Left lung (tissue), 10 donors: ENCODE results near the gene HIPK4. TPM values are rescaled to one million over a fixed set of nuclear protein-coding genes. Genes with fewer than 3 reads are reported as not detected.

ENCODE experiments used
- ATAC-seq: fragments of 200-7000 bp; cut with Tn5 transposase; one replicate; pipeline ENCODE4 v1.9.1; 2020; ENCODE audit warnings: moderate library complexity
- DNase-seq, 4 donors: peaks; one replicate each; pipeline ENCODE4 v3.0.0-alpha.2; 2013 to 2020
- H3K27ac ChIP-seq, 2 donors: fragments of 200-600 bp; sonication (generic) in 1 of 2; one replicate each; pipeline versions ENCODE4 v1.5.0 to v1.8.0; 2020 to 2021
- H3K27me3 ChIP-seq, 2 donors: fragments of 200-600 bp; sonication (generic) in 1 of 2; one replicate each; pipeline versions ENCODE4 v1.5.0 to v1.8.0; 2020 to 2021
- H3K36me3 ChIP-seq, 2 donors: fragments of 200-600 bp; sonication (generic) in 1 of 2; one replicate each; pipeline versions ENCODE4 v1.5.0 to v1.8.0; 2020 to 2021
- H3K4me1 ChIP-seq, 2 donors: fragments of 200-600 bp; one replicate each; pipeline ENCODE4 v1.8.0; 2021
- H3K4me3 ChIP-seq, 2 donors: fragments of 200-600 bp; sonication (generic) in 1 of 2; one replicate each; pipeline versions ENCODE4 v1.5.0 to v1.8.0; 2020 to 2021; ENCODE audit warnings: mild to moderate bottlenecking in 1 of 2
- H3K9me3 ChIP-seq, 2 donors: fragments of 200-600 bp; sonication (generic) in 1 of 2; one replicate each; pipeline versions ENCODE4 v1.5.0 to v1.8.0; 2020 to 2021
- intact Hi-C, 2 donors: fragments of 100-400 bp; cut with DNase I; formaldehyde crosslinking; loops; one replicate each; pipeline versions ENCODE4 v1.11.2 to v1.14.2; 2022
- polyA plus RNA-seq, 6 donors: library from polyadenylated mRNA; unstranded; fragments of 120-200 nt; gene quantifications; one replicate each; pipeline ENCODE4 v1.2.1, GENCODE V29; 2013; ENCODE audit not compliant: insufficient read length in 6 of 6
- total RNA-seq, 2 donors: library from RNA; stranded (reverse); fragmentation: NEBNext Ultra II Directional; extraction: Animal tissue kit (Norgen Biotek cat#: 25700); gene quantifications; one replicate each; pipeline ENCODE4 v1.2.1, GENCODE V29; 2021
- TF ChIP-seq, protein P1 (sequence below), 2 donors: fragments of 200-600 bp; sonication (generic) in 1 of 2; IDR thresholded peaks; one replicate each; pipeline versions ENCODE4 v1.5.0 to v1.8.0; 2021; ENCODE audit warnings: antibody characterized with exemption in 2 of 2
- donor health status: DM: no; HTN: yes; CAD: no.
- donor health status: DM: no; HTN: no; CAD: no.

HIPK4 gene
- total and polyA plus RNA-seq, 8 donors, result 0.09 to 0.35 (median 0.27) TPM

DNA sequence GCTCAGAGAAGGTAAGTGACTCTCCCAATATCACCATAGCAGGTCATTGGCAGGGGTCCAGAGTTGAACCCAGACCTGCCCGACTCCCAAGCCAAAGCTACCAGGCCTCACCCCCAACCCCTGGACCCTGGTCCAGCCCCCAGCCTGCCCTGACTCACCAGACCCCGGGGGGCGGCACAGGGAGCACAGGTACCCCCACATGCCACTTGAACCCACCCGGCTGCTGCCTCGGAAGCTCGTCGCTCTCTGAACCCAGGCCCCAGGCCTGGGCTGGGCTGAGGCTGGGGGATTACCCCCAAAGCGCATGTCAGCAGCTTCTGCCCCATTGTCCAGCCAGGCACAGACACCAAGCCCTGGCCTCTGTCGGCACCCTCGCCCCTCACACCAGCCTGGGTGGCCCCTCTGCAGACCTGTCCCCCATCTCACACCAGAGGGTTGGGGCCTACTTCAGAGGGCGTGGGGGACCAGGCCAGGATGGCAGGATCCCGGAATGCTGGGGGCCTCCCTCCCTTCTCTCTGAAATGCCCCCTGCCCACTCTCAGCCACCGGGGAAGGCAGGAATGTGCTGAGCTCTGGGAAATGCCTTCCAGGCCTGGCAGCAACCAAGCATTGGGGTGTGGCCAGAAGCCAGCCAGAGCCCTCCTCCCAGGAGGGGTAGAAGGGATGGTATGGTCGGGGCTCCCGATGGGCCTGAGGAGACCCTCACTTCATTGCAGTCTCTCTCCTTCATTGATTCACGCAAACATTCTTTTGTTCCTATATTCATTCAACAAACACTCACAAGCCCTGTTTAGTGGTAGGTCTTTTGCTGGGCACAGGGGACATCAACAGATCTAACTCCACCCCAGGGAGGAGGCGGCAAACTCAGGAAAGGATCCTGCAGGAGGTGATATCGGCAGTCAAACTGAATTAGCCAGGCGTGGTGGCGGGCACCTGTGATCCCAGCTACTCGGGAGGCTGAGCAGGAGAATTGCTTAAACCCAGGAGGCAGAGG is 24.9 kb upstream of the HIPK4 start:
- intact Hi-C loops, result no loop called here
- ATAC-seq, result no peak

DNA sequence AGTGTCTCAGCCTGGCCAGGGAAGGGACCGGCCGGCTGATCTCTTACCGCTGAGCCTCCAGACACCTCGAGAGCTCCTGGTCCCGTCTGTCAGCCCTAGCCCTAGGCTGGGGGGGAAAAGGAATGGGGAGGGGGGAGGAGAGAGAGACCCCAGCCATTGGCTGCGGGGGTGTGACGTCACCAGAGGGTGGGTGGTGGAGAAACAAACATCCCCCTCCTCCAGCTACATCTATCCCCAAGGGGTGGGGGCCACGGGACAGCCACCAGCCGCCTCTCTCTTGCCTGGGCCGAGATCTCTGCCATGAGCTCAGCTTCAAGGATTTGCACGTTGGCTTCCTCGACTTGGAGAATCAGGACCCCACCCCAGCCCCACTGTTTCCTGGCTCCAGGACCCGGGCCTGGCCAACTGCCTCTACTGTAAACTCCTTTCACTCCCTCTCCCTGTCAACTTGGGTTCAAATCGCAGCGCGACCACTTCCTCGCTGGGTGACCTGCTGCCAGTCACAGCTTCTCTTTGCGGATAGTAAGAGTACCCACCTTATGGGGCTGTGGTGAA is 23.4 kb upstream of the HIPK4 start, which contains the start of gene PRX:
Gene PRX (minus strand): TSS at position 88 of the 555 bp plus-strand sequence. CDS start 5,446 bp downstream, outside the sequence.
- no peak for ATAC-seq
- intact Hi-C loops, result no loop called here
- H3K27me3 ChIP-seq, result no peaks in the 10 kb centered on the region
- no peaks in the 10 kb centered on the region for H3K36me3 ChIP-seq
- peak within 1 kb of the TSS; percentile 51 to 55 for H3K27ac ChIP-seq
- DNase-seq, result peak in 2 of 4 donors; percentile 33 to 66
- peaks cover 0 to 51% of the 10 kb centered on the region in 2 donors for H3K4me1 ChIP-seq
- H3K9me3 ChIP-seq, result no peaks in the 10 kb centered on the region
- TF ChIP-seq, protein P1, sequence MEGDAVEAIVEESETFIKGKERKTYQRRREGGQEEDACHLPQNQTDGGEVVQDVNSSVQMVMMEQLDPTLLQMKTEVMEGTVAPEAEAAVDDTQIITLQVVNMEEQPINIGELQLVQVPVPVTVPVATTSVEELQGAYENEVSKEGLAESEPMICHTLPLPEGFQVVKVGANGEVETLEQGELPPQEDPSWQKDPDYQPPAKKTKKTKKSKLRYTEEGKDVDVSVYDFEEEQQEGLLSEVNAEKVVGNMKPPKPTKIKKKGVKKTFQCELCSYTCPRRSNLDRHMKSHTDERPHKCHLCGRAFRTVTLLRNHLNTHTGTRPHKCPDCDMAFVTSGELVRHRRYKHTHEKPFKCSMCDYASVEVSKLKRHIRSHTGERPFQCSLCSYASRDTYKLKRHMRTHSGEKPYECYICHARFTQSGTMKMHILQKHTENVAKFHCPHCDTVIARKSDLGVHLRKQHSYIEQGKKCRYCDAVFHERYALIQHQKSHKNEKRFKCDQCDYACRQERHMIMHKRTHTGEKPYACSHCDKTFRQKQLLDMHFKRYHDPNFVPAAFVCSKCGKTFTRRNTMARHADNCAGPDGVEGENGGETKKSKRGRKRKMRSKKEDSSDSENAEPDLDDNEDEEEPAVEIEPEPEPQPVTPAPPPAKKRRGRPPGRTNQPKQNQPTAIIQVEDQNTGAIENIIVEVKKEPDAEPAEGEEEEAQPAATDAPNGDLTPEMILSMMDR (IDR thresholded peaks at IDR 0.05), result no peak
- H3K4me3 ChIP-seq, result peak within 1 kb of the TSS; percentile 5 to 35

More for the DNA sequence above, 24.9 kb upstream of the HIPK4 start:
- Histone ChIP-seq H3K27me3 (no peaks in the 10 kb centered on the region), H3K4me1 (peaks cover 0 to 58% of the 10 kb centered on the region in 2 donors), H3K4me3 (no peak overlapping the region), H3K9me3 (no peaks in the 10 kb centered on the region), H3K27ac (peak overlapping the region; percentile 13 to 51), H3K36me3 (no peaks in the 10 kb centered on the region)
- TF ChIP-seq, protein P1 (IDR thresholded peaks at IDR 0.05), result no peak
- DNase-seq, result peak in 1 of 4 donors; percentile 62

DNA sequence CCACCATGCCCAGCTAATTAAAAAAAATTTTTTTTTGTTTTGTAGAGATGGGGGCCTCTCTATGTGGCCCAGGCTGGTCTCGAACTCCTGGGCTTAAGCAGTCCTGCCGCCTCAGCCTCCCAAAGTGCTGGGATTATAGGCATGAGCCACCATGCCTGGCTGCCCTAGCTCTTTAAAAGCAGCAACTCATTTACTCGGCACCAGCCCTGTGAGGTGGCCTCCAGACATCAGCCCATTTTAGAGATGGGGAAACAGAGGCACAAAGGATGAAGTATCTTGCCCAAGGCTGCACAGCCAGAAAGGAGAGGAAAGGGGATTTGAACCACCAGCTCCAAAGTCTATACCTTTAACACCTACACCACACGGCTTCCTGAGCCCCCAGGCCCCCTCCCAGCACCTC is 22.9 kb upstream of the HIPK4 start:
- H3K27ac ChIP-seq, result peak overlapping the region; percentile 51 to 55
- no peaks in the 10 kb centered on the region for H3K9me3 ChIP-seq
- ATAC-seq (no peak), DNase-seq (no peak)
- no peaks in the 10 kb centered on the region for H3K27me3 ChIP-seq
- H3K4me1 ChIP-seq, result peaks cover 0 to 52% of the 10 kb centered on the region in 2 donors
- TF ChIP-seq, protein P1 (IDR thresholded peaks at IDR 0.05), result no peak
- H3K36me3 ChIP-seq, result no peaks in the 10 kb centered on the region
- intact Hi-C loops, result no loop called here
- H3K4me3 ChIP-seq, result peak overlapping the region; percentile 5 to 35

DNA sequence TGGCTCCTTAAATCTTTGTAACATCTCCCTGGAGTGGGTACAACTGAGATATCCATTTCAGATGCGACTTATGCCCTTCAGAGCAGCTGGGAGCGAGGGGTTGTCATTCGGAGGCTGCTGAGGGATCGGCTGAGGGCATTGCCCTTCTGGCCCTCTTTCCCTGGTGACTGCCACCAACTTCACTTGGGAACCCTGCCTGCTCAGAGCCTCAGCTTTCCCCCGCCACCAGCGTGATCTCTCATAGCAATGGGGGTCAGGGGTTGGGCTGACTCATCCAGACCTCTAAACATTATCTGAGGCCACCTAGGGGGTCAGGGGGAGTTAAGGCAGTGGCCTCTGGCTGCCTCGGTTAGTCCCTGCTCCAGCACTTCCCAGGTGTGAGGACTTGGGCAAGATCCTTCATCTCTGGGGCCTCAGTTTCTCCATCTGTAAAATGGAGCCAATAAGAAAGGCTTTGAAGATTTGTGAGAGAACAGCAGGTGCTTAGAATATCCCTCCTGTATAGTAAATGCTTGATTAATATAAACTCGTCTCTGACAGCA is 22.0 kb upstream of the HIPK4 start:
- no peaks in the 10 kb centered on the region for H3K9me3 ChIP-seq
- DNase-seq (no peak), ATAC-seq (no peak)
- H3K36me3 ChIP-seq, result no peaks in the 10 kb centered on the region
- TF ChIP-seq, protein P1 (IDR thresholded peaks at IDR 0.05), result no peak
- H3K4me3 ChIP-seq, result peak overlapping the region in 1 of 2 donors; percentile 35
- H3K27me3 ChIP-seq, result no peaks in the 10 kb centered on the region
- H3K27ac ChIP-seq, result peak overlapping the region; percentile 51 to 55
- H3K4me1 ChIP-seq, result peaks cover 0 to 45% of the 10 kb centered on the region in 2 donors
- intact Hi-C loops, result no loop called here
